ENCODE measurements around the gene RASSF10. TPM values are rescaled to one million over a fixed set of nuclear protein-coding genes. Genes with fewer than 3 reads are reported as not detected.
A peak's percentile ranks its signal among the peaks of the same experiment; 100 is the strongest.

The RASSF10 gene
- total RNA-seq, 1 donor from 2014 or later: 2.9 TPM

- Histone ChIP-seq H4K20me1 (ENCODE audit: low read depth) (no peaks in the 10 kb centered on the region), H3K27me3 (no peaks in the 10 kb centered on the region), H3K79me2 (ENCODE audit: low read depth) (no peaks in the 10 kb centered on the region), H3K4me3 (no peak overlapping the region), H2AFZ (replicated peaks) (no peak overlapping the region), H3K27ac (no peak overlapping the region), H3F3A (ENCODE audit: low read depth) (peaks cover 7% of the 10 kb centered on the region), H3K36me3 (no peaks in the 10 kb centered on the region), H3K9ac (no peak overlapping the region), H3K9me3 (ENCODE audit: low read depth) (no peaks in the 10 kb centered on the region), H3K4me2 (peak overlapping the region; percentile 49), H3K4me1 (peaks cover 18% of the 10 kb centered on the region)
- Mint-ChIP-seq H3K9me3 (no peaks in the 10 kb centered on the region), H3K27ac (peak overlapping the region; percentile 28), H3K36me3 (no peaks in the 10 kb centered on the region), H3K4me3 (peak overlapping the region; percentile 12), H3K4me1 (peaks cover 38% of the 10 kb centered on the region), H3K27me3 (ENCODE audit: insufficient read depth, low read depth) (peaks cover 14% of the 10 kb centered on the region)
- no peak for TF ChIP-seq CTCF (IDR thresholded peaks at IDR 0.05)
- no peak for TF ChIP-seq EZH2phosphoT487 (IDR thresholded peaks at IDR 0.05)
- TF ChIP-seq EZH2 (IDR thresholded peaks at IDR 0.05): no peak
- peak; percentile 53 for DNase-seq (ENCODE audit: low spot score)
Measured at GRCh38 chr11:12966002-12966401, 43.1 kb upstream of the RASSF10 start.

GRCh38 chr11:12968101-12968500, 41.0 kb upstream of the RASSF10 start:
- no peaks in the 10 kb centered on the region for H3K36me3 ChIP-seq
- no peak overlapping the region for H3K27ac ChIP-seq
- TF ChIP-seq CTCF (IDR thresholded peaks at IDR 0.05): no peak
- no peak for TF ChIP-seq EZH2 (IDR thresholded peaks at IDR 0.05)
- no peak for TF ChIP-seq EZH2phosphoT487 (IDR thresholded peaks at IDR 0.05)
- peak overlapping the region; percentile 5 for H3K27ac Mint-ChIP-seq
- no peak overlapping the region for H3K4me3 Mint-ChIP-seq
- no peak overlapping the region for H2AFZ ChIP-seq (replicated peaks)
- H3K9me3 ChIP-seq (ENCODE audit: low read depth): no peaks in the 10 kb centered on the region
- no peak overlapping the region for H3K9ac ChIP-seq
- no peaks in the 10 kb centered on the region for H4K20me1 ChIP-seq (ENCODE audit: low read depth)
- H3K27me3 ChIP-seq: no peaks in the 10 kb centered on the region
- H3K4me3 ChIP-seq: no peak overlapping the region
- H3K27me3 Mint-ChIP-seq (ENCODE audit: insufficient read depth, low read depth): peaks cover 15% of the 10 kb centered on the region
- no peaks in the 10 kb centered on the region for H3K9me3 Mint-ChIP-seq
- H3K79me2 ChIP-seq (ENCODE audit: low read depth): no peaks in the 10 kb centered on the region
- no peaks in the 10 kb centered on the region for H3K36me3 Mint-ChIP-seq
- H3K4me1 ChIP-seq: peaks cover 18% of the 10 kb centered on the region
- H3K4me1 Mint-ChIP-seq: peaks cover 38% of the 10 kb centered on the region
- no peak for DNase-seq (ENCODE audit: low spot score)
- peaks cover 7% of the 10 kb centered on the region for H3F3A ChIP-seq (ENCODE audit: low read depth)
- no peak overlapping the region for H3K4me2 ChIP-seq

GRCh38 chr11:12968826-12969225, 40.3 kb upstream of the RASSF10 start:
- Histone ChIP-seq H2AFZ (replicated peaks) (no peak overlapping the region), H3K36me3 (no peaks in the 10 kb centered on the region), H3K4me1 (peaks cover 18% of the 10 kb centered on the region), H3K79me2 (ENCODE audit: low read depth) (no peaks in the 10 kb centered on the region), H4K20me1 (ENCODE audit: low read depth) (no peaks in the 10 kb centered on the region), H3K4me3 (no peak overlapping the region), H3K27me3 (no peaks in the 10 kb centered on the region), H3K4me2 (no peak overlapping the region), H3K9ac (no peak overlapping the region), H3K27ac (no peak overlapping the region), H3K9me3 (ENCODE audit: low read depth) (no peaks in the 10 kb centered on the region), H3F3A (ENCODE audit: low read depth) (peaks cover 7% of the 10 kb centered on the region)
- DNase-seq (ENCODE audit: low spot score): no peak
- peaks cover 15% of the 10 kb centered on the region for H3K27me3 Mint-ChIP-seq (ENCODE audit: insufficient read depth, low read depth)
- H3K36me3 Mint-ChIP-seq: no peaks in the 10 kb centered on the region
- H3K4me1 Mint-ChIP-seq: peaks cover 38% of the 10 kb centered on the region
- no peaks in the 10 kb centered on the region for H3K9me3 Mint-ChIP-seq
- H3K4me3 Mint-ChIP-seq: no peak overlapping the region
- no peak for TF ChIP-seq CTCF (IDR thresholded peaks at IDR 0.05)
- no peak for TF ChIP-seq EZH2phosphoT487 (IDR thresholded peaks at IDR 0.05)
- TF ChIP-seq EZH2 (IDR thresholded peaks at IDR 0.05): no peak
- no peak overlapping the region for H3K27ac Mint-ChIP-seq

Measured in neural progenitor cell (in vitro differentiated cells).